Mucosa of descending colon (tissue), 3 donors: ENCODE data around the gene WRNIP1. TPM values are rescaled to one million over a fixed set of nuclear protein-coding genes. Genes with fewer than 3 reads are reported as not detected.

Experiments
- ATAC-seq: fragments of 200-7000 bp; cut with Tn5 transposase; one replicate; pipeline ENCODE4 v1.9.1; 2020; ENCODE audit warnings: mild to moderate bottlenecking, moderate library complexity
- DNase-seq, 3 donors: peaks; one replicate each; pipeline ENCODE4 v3.0.0-alpha.2; 2020
- H3K36me3 ChIP-seq: fragments of 200-600 bp; one replicate; pipeline ENCODE4 v1.8.0; 2021; ENCODE audit warnings: low read depth, mild to moderate bottlenecking
- H3K4me1 ChIP-seq: fragments of 200-600 bp; one replicate; pipeline ENCODE4 v1.8.0; 2021; ENCODE audit warnings: low read depth, mild to moderate bottlenecking
- H3K4me3 ChIP-seq: fragments of 200-600 bp; one replicate; pipeline ENCODE4 v1.8.0; 2021; ENCODE audit warnings: mild to moderate bottlenecking
- H3K9me3 ChIP-seq: fragments of 200-600 bp; one replicate; pipeline ENCODE4 v1.8.0; 2021; ENCODE audit warnings: mild to moderate bottlenecking
- CTCF ChIP-seq: fragments of 200-600 bp; IDR thresholded peaks from one replicate; pipeline ENCODE4 v1.8.0; 2022; ENCODE audit warnings: antibody characterized with exemption, mild to moderate bottlenecking
- intact Hi-C, 2 donors: fragments of 100-400 bp; cut with DNase I in 1 of 2; cut with micrococcal nuclease in 1 of 2; formaldehyde crosslinking; loops; one replicate each; pipeline versions ENCODE4 v1.11.0 to v1.11.1; 2022; cut with DNase I, micrococcal nuclease
- total RNA-seq, 3 donors: library from RNA; stranded (reverse); fragmentation: NEBNext Ultra II Directional in 2 of 3; extraction: Animal tissue kit (Norgen Biotek cat#: 25700) in 2 of 3; gene quantifications; one replicate each; pipeline versions ENCODE4 v1.2.1 to v1.2.4, GENCODE V29; 2021 to 2023
- donor health status: DM: no; HTN: no; CAD: no; lungs with moderate emphysema.
- donor health status: DM: no; HTN: no; CAD: no.
- donor health status: DM: no; HTN: yes; CAD: no.

The WRNIP1 gene
- total RNA-seq, 3 donors from 2014 or later: 39.0 to 41.1 (median 39.7) TPM

GRCh38 chr6:2731281-2731909 is 33.8 kb upstream of the WRNIP1 start:
- no peaks in the 10 kb centered on the region for H3K36me3 ChIP-seq
- H3K4me1 ChIP-seq: no peaks in the 10 kb centered on the region
- no peaks in the 10 kb centered on the region for H3K9me3 ChIP-seq
- intact Hi-C loops: no loop called here
- H3K4me3 ChIP-seq: no peak overlapping the region
- DNase-seq (no peak), ATAC-seq (no peak)
- no peak for TF ChIP-seq CTCF

GRCh38 chr6:2732503-2733089 is 32.6 kb upstream of the WRNIP1 start:
- intact Hi-C loops: no loop called here
- H3K4me3 ChIP-seq: no peak overlapping the region
- DNase-seq (no peak), ATAC-seq (no peak)
- TF ChIP-seq CTCF: no peak
- no peaks in the 10 kb centered on the region for H3K9me3 ChIP-seq
- H3K4me1 ChIP-seq: no peaks in the 10 kb centered on the region
- no peaks in the 10 kb centered on the region for H3K36me3 ChIP-seq

GRCh38 chr6:2733324-2733723 is 31.9 kb upstream of the WRNIP1 start:
- intact Hi-C loops: no loop called here
- ATAC-seq (peak; percentile 76), DNase-seq (peak in 2 of 3 donors; percentile 54 to 62)
- H3K4me1 ChIP-seq: no peaks in the 10 kb centered on the region
- no peak overlapping the region for H3K4me3 ChIP-seq
- TF ChIP-seq CTCF: no peak
- no peaks in the 10 kb centered on the region for H3K36me3 ChIP-seq
- H3K9me3 ChIP-seq: no peaks in the 10 kb centered on the region

GRCh38 chr6:2733736-2734480 is 31.3 kb upstream of the WRNIP1 start:
- intact Hi-C loops: no loop called here
- no peaks in the 10 kb centered on the region for H3K9me3 ChIP-seq
- no peak for ATAC-seq

More at GRCh38 chr6:2733736-2734480, 31.3 kb upstream of the WRNIP1 start:
- TF ChIP-seq CTCF: no peak
- Histone ChIP-seq H3K36me3 (no peaks in the 10 kb centered on the region), H3K4me3 (no peak overlapping the region), H3K4me1 (no peaks in the 10 kb centered on the region)
- DNase-seq: no peak
